HepG2 (cell line): ENCODE results near the gene EBF3.

Experiments used
- CTCF ChIP-seq: sonication (generic); formaldehyde crosslinking; IDR thresholded peaks from 2 replicates; pipeline ENCODE4 v1.5.0; 2020; ENCODE audit warnings: mild to moderate bottlenecking, missing genetic modification reagents, moderate library complexity
- EZH2 ChIP-seq: conservative IDR thresholded peaks from 2 replicates; pipeline ENCODE4 v1.6.1; 2012; ENCODE audit warnings: mild to moderate bottlenecking, low read depth, low read length, moderate library complexity
- GTF2F1 ChIP-seq: fragments of 150-350 bp; IDR thresholded peaks from 2 replicates; pipeline ENCODE4 v1.6.1; 2014; ENCODE audit warnings: low read length
- REST ChIP-seq, 2 experiments: IDR thresholded peaks; 2 replicates each; pipeline ENCODE4 v1.6.1; 2011 to 2012; ENCODE audit warnings: low read length in 2 of 2, borderline replicate concordance in 1 of 2, low read depth in 1 of 2, mild to moderate bottlenecking in 1 of 2, moderate library complexity in 1 of 2
- ZNF264 ChIP-seq: sonication (generic); formaldehyde crosslinking; IDR thresholded peaks from 2 replicates; pipeline ENCODE4 v1.4.0; 2020; ENCODE audit warnings: missing genetic modification reagents
- ZNF75D ChIP-seq: sonication (generic); formaldehyde crosslinking; IDR thresholded peaks from 2 replicates; pipeline ENCODE4 v1.8.1; 2023; ENCODE audit warnings: missing genetic modification reagents, mild to moderate bottlenecking, borderline replicate concordance
- ZNF83 ChIP-seq: sonication (generic); formaldehyde crosslinking; IDR thresholded peaks from 2 replicates; pipeline ENCODE4 v1.4.0; 2020; ENCODE audit warnings: missing genetic modification reagents, mild to moderate bottlenecking, borderline replicate concordance

DNA sequence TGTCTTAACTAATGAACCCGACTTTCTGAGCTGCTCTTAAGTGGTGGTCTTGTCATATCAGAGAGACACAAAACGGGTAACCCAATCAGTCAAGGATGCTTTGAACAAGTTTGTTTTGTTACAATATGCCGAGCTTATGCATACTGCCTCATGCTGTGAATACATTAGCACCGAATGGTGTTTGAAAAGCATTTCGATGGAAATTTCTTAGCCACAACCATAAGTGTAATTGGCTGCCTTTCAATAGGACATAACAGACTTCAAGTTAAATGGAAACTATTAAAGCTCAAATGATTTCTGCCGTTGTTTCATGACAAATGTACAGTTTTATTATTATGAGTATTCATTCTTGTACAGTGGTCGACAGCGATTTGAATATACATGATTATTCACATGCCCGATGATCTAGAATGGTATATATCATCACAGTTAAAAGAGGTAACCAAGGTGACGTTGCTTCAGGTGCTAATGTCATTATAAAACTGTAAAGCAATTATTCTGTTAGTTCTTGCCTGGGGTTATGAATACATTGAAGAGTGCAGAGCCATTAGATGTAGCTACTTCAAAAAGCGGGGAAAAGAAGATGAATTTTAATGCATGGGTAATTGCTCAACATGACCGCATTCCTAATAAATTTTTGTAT, 118.8 kb downstream of the EBF3 start:
- no peak for TF ChIP-seq ZNF75D
- TF ChIP-seq ZNF264 (CRISPR knock-in tag): no peak
- no peak for TF ChIP-seq REST (IDR thresholded peaks at IDR 0.05; ENCODE audit: borderline replicate concordance in 1 of 2, low read depth in 1 of 2, low read length in 2 of 2)
- no peak for TF ChIP-seq EZH2
- no peak for TF ChIP-seq GTF2F1
- TF ChIP-seq CTCF (CRISPR knock-in tag): no peak
- TF ChIP-seq ZNF83 (CRISPR knock-in tag): no peak
